Astrocyte of the spinal cord (primary cell): ENCODE measurements around the gene DZIP1L.

Experiments used
- DNase-seq: peaks from one replicate; pipeline ENCODE4 v3.0.0; 2011; ENCODE audit warnings: low read depth, low spot score
- H3K4me3 ChIP-seq: 2 replicates; pipeline ENCODE4 v1.5.1; 2011; ENCODE audit warnings: low read depth, mild to moderate bottlenecking, low read length, moderate library complexity
- CTCF ChIP-seq: IDR thresholded peaks from 2 replicates; pipeline ENCODE4 v1.5.1; 2012; ENCODE audit warnings: low read depth, mild to moderate bottlenecking, low read length, inconsistent platforms
- in situ Hi-C: cut with HindIII; loops from 2 replicates; pipeline ENCODE4 v1.10.0; 2017; ENCODE audit warnings: low sequenced_read_pairs

DZIP1L gene

GRCh38 chr3:138054057-138054456, 61.4 kb downstream of the DZIP1L start:
- in situ Hi-C loops = no loop called here
- no peak overlapping the region for H3K4me3 ChIP-seq
- TF ChIP-seq CTCF = no peak
- no peak for DNase-seq

- TF ChIP-seq CTCF = peak; percentile 86
- DNase-seq = peak; percentile 58
- no peak overlapping the region for H3K4me3 ChIP-seq
- in situ Hi-C loops = no loop called here
Observed at GRCh38 chr3:138051947-138052802, 63.2 kb downstream of the DZIP1L start.

GRCh38 chr3:138049157-138049919, 66.1 kb downstream of the DZIP1L start:
- peak; percentile 62 for DNase-seq
- no peak overlapping the region for H3K4me3 ChIP-seq
- in situ Hi-C loops = no loop called here
- peak; percentile 13 for TF ChIP-seq CTCF

GRCh38 chr3:138047596-138048158, 67.7 kb downstream of the DZIP1L start:
- H3K4me3 ChIP-seq = no peak overlapping the region
- no peak for DNase-seq
- no peak for TF ChIP-seq CTCF
- in situ Hi-C loops = no loop called here

- DNase-seq = no peak
- TF ChIP-seq CTCF = no peak
- in situ Hi-C loops = no loop called here
- H3K4me3 ChIP-seq = no peak overlapping the region
Observed at GRCh38 chr3:138046955-138047354, 68.5 kb downstream of the DZIP1L start.

- TF ChIP-seq CTCF = no peak
- no peak overlapping the region for H3K4me3 ChIP-seq
- DNase-seq = no peak
- in situ Hi-C loops = no loop called here
Observed at GRCh38 chr3:138046085-138046484, 69.3 kb downstream of the DZIP1L start.
